SHP77 (cell line): ENCODE data around the gene ABHD8.
A peak's percentile ranks its signal among the peaks of the same experiment; 100 is the strongest.

ENCODE experiments used
- DNase-seq, 2 experiments: peaks; one replicate each; lab custom pipeline; 2025; lab: John Stamatoyannopoulos, UW

ABHD8 gene

DNA sequence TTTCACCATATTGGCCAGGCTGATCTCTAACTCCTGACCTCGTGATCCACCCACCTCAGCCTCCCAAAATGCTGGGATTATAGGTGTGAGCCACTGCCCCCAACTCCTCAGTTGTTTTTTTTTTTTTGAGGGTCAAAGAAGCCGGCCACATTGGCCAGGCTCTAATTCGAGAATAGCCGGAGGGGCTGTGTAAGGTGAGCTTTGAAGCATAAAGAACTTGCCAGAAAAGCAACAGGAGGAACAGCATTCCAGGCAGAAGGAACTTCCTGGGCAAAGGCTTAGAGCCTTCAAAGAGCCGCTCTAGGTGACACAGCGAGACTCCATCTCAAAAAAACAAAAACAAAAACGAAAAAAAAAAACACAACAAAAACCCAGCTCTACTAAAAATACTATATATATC, 37.2 kb downstream of the ABHD8 start:
- DNase-seq, result no peak

GRCh38 chr19:17264641-17264979, 38.6 kb downstream of the ABHD8 start, which contains the start of gene USHBP1:
Gene USHBP1, minus strand, starts transcription at chr19:17264745. Its CDS starts 446 bp downstream, at chr19:17264299.
- no peak for DNase-seq

DNA sequence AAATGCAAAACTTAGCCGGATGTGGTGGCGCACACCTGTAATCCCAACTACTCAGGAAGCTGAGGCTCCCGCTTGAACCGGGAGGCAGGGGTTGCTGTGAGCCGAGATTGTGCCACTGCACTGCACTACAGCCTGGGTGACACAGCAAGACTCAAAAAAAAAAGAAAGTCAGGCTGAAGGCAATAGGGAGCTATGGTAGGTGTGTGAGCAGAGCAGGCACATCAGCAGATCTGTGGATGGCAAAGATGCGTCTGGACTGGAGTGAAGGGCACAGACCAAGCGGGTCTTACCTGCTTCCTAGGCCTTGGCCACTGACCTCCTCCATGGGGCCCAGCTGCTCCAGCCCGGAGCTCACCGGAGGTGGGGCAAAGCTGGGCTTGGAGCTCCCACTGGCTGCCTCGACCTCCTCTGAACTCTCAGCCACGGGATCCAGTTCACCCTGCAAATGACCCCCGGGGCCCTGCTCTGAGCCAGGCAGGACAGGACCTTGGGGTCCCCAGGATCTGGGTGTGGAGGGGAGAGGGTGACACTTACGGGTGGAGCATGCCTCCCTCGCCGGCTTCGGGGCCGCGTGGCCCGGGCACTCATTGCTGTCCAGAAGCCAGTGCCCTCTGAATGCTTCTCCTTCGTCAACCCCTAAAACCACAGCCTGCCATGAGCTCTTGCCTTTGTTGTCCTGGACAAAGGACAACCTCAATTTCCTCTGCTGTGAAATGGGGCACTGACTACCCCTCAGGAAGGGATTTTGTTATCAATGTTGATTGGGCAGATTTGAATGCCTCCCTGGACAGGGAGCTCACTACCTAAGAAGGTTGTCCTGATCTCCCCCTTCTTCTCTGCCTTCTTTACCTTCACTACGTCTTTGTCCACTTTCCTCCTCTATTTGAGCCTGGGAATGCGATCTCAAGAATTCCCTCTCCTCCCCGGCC, 39.2 kb downstream of the ABHD8 start:
- no peak for DNase-seq

DNA sequence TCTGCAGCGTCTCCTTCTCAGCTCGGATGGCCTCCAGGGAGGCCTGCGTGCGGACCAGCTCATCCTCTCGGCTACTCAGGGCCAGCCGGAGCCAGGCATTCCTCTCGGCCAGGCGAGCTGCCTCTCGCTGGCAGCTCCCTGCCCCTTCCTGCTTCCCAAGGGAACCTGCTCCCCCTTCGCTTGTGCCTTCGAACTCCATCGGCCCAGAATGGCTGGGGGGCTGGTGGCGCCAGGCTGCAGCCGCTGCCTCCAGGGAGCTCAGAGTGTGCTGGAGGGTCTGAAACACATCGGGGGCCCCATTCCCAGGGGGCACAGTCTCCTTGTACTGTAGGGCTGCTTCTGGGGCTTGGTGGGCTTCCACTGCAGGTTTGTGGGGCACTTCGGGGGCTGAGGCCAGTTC, 40.7 kb downstream of the ABHD8 start:
- DNase-seq, result no peak

DNA sequence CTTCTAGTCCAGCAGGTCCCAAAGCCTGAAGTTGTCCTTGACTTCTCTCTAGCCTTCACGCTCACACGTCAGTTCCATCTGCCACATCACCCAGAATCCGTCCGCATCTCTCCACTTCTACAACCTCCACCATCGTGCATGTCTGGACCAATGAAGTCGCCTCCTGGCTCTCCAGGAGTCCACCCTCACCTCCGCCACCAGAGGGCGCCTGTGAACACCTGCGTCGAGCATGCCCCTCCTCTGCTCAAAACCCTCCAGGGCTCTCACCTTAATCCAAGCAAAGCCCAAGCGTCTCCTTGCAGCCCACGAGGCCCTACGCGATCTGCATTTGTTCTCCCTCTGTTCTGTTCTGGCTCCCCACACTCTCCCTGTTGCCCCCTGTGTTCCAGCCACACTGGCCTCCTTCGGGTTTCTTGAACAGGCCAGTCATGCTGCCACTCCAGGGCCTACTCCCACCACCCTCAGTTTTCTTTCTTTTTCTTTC, 42.3 kb downstream of the ABHD8 start:
- peak; percentile 82 to 89 for DNase-seq

DNA sequence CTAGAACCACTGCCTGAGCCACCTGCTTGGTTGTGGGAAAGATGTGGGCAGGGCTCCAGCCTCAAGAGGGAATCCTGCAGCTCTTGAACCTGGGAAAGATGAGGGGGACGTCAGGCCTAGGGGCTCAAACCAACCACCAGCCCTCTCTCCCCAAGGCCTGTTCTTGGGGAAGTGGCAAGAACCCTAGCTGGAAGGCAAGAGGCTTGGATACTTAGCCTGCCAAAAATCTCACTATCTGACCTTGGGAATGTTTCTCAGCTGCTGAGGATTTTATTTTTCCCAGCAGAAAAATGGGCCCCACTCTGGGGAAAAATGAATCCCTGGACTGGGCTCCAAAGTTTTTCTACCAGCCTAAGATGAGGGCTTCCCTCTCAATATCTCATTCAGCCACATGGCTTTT, 43.3 kb downstream of the ABHD8 start:
- DNase-seq, result no peak

GRCh38 chr19:17259118-17259780, 44.0 kb downstream of the ABHD8 start:
- no peak for DNase-seq

DNA sequence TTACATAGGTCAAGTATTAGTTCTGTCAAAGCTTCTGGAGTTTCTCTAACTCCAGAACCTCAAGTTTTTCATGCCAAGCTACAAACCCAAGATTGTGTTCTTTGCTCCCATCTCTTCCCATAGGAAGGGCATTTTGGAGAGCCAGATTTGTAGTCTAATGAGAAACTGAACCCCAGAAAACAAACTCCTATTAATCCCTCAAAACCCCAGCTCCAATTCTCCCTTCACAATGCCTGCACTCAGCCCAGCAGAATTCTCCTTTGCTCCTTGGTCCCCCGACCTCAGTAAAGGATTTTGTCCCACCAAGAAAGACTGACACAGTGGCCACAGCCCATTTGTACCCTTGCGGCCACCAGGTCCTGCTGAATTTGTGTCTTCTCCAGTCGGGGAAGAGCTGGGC, 47.1 kb downstream of the ABHD8 start:
- DNase-seq, result no peak

- DNase-seq, result peak; percentile 40 to 49
These were observed 48.0 kb downstream of the ABHD8 start for GRCh38 chr19:17255150-17255621.

DNA sequence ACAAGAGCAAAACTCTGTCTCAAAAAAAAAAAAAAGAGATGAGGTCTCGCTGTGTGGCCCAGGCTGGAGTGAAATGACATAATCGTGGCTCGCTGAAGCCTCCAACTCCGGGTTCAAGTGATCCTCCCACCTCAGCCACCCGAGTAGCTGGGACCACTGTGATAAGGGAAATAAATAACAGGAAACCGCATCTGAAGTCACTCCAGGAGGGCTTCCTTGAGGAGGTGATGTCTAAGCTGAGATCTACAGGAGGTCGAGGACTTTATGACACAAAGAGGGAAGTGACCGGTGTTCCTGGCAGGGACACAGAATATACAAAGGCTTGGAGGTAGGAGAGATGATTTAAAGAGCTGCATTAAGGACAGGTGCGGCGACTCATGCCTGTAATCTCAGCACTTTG, 48.6 kb downstream of the ABHD8 start:
- DNase-seq, result no peak

DNA sequence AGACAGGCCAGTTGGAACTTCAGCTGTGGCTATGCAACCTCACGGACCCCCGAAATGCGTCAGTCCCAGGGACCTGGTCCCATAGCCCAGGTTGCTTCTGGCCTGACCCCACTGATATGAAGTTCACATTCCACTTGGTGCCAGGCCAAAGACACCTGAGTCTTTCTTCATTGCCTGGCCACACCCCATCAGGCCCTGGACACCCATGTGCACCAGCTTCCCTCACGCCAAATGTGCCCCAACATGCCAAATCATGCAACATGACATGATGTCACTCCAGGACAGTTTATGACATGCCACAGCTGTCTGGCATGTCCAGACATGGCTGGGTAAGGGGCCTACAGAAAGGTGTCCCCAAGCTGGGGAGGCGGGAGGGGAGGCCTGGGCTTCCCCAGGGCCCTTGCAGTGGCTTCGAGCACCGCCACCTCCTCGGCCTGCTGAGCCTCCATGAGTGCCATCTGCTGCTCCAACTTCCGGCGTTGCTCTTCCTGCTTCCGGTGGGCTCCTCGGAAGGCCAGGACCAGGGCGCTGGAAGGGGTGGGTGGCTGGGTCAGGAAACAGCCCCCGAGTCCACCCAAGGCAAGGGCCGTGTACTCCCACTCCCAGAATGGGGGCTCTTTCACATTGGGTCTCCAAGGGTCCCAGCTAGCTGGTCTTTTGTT, 53.2 kb downstream of the ABHD8 start:
- no peak for DNase-seq

DNA sequence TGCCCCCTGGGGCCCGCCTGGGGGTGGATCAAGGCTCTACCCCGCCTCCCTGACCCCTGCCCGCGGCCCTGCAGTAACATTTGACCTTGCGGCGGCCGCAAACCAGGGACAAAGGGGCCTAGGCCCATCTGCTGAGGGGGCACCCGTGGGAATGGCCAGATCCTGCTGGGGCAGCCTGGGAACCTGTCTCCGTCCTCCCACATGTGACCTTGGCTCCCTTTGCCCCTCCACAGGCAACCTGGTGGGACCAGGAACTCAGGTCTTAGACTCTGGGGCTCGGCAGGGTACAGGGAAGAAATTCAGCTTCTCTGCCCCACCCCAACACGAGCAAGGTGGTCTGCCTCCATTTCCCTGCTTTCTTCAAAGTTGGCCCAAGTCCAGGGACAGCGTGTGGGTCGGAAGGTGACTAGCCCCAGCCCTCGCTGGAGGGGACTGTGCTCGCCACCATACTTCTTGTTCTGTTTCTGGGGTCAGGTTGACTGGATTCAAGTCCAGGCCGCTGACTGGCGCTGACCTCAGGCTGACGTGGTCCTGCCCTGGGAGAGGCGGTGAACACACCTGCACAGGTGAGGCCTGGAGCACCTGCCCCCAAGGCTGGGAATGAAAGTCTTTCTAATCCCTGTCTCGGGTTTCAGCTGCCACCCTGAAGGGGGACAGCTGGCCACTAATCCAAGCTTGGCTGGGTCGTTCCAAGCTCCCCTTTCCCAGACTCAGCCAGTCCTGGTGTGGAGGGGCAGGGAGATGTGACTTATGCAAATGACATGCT, 55.0 kb downstream of the ABHD8 start:
- peak in 1 of 2 experiments; percentile 20 for DNase-seq

DNA sequence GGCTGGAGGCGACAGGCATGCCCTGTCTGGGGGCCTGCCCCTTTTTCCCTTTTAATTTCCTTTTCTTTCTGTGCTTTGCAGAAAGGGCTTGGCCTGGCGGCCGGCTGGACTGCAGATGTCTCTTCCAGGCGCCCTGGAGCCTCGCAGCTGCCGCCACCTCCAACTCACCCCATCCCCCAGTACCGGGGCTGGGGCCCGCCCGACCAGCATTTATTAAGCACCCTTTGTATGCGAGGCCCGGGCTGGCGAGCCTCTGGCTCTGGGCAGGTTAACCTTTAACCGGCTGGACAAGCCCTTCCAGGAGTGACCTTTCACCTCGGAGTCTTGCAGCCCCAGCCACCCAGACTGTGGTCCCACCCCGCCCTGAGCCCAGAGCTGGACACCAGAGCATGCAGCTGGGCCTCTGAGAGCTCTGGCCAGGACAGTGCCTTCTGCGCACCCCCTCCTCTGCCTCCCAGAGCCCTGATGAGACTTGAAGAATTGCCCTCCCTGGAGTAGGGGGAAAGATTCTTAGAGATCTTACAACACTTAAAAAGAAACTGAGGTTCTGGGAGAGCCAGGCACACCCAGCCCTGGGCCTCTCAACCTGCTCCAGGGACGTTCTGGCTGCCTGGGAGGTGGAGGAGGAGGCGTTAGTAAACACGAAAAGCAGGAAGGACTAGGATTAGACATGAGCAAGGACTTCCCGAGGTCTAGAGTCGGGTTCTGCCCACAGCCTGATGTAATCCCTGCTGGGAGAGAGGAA, 56.4 kb downstream of the ABHD8 start:
- peak in 1 of 2 experiments; percentile 56 for DNase-seq

GRCh38 chr19:17245535-17245984, 57.7 kb downstream of the ABHD8 start, which contains the start of gene NR2F6:
Gene NR2F6, minus strand, starts transcription at chr19:17245919. Its CDS starts 699 bp downstream, at chr19:17245220.
- DNase-seq, result no peak

GRCh38 chr19:17244618-17245534, 58.3 kb downstream of the ABHD8 start:
- DNase-seq, result no peak

GRCh38 chr19:17243830-17244617, 59.2 kb downstream of the ABHD8 start:
- DNase-seq, result no peak

DNA sequence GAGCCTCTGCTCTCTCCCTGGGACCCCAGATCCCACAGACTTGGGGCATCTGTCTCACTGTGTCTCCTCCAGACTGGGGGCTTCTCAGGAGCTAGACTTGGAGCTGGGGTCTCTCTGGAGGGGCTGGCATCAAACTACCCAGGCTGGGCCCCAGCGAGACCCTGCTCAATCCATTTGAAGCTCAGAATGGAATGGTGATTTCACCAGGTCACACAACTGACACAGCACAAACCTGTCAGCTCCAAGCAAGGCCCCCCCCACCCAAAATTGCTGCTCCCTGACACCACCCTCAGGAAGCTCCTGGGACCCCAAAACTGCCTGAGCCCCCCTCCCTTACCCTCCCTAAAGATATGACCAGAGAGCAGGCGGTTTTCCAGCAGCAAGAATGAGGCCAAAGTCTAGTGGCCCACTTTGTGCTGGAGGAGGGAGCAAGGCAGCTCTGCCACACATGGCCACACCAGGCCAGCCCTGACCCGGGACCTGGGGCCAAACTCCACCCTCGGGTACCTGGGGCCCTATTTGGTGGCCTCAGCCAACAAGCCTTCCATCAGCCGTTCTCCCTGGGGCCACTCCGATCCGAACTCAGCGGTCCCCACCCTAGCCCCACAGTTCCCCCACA, 59.9 kb downstream of the ABHD8 start:
- DNase-seq, result no peak

- no peak for DNase-seq
These were observed 60.6 kb downstream of the ABHD8 start for GRCh38 chr19:17242431-17243208.
